Activated CD8-positive, alpha-beta memory T cell treated with anti-CD3 and anti-CD28 coated beads, Interleukin-2, amount 50 U/mL, for 24 hours (primary cell): ENCODE data around the gene CDK3.
A peak's percentile ranks its signal among the peaks of the same experiment; 100 is the strongest.

Experiments used
- DNase-seq: peaks from one replicate; pipeline ENCODE4 v3.0.0-alpha.2; 2020; ENCODE audit errors: extremely low read depth

The CDK3 gene

DNA sequence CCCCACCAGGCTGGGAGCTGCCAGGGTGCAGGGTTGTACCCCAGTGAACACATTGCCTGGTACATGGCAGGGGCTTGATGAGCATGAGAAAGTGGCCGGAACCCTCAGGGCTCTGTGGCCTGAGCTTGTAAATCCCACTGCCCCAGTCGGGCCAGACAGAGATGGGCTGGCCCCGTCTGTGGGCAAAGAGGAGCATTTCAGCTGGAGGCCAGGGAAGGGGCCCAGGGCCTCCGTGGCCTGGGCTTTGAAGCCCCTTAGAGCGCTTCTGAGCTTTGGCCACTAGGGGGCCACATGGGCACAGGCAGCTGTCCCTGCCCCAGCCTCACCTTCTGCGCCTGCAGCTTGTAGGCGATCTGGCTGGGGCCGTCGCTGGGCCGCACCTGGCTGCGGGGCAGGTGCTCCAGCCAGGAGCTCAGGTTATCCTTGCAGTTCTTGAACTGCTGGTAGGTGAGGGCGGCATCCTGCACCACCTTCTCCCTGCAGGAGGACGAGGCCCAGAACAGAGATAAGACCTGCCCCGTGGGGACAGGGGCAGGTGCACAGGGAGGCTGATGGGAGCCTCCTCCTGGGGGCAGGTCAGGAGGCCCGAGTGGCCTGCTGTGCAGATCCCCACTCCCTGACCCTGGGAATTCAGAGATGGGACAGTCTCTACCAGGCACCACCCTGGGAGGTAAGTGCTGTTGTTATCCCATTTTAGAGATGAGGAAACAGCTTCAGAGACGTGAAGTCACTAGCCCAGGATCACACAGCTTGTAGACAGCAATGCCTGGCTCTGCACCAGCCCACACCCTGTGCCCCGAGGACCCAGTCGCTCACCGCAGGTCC is 13.7 kb downstream of the CDK3 start:
- peak; percentile 44 for DNase-seq

DNA sequence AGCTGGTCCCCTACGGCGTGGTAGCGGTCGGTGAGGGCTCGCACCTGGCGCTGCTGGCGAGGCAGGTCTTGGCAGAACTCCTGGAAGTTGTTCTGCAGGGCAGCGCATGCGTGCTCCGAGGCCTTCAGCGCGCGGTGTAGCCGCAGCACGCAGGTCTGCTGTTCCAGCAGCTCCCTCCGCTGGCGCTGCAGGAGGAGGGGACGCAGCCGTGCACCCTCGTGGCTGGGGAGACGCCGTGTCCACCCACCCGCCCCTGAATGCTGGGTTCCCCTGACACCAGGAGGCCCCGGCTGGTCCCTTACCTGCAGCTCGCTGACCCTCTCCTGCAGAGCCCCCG is 14.2 kb downstream of the CDK3 start:
- no peak for DNase-seq

DNA sequence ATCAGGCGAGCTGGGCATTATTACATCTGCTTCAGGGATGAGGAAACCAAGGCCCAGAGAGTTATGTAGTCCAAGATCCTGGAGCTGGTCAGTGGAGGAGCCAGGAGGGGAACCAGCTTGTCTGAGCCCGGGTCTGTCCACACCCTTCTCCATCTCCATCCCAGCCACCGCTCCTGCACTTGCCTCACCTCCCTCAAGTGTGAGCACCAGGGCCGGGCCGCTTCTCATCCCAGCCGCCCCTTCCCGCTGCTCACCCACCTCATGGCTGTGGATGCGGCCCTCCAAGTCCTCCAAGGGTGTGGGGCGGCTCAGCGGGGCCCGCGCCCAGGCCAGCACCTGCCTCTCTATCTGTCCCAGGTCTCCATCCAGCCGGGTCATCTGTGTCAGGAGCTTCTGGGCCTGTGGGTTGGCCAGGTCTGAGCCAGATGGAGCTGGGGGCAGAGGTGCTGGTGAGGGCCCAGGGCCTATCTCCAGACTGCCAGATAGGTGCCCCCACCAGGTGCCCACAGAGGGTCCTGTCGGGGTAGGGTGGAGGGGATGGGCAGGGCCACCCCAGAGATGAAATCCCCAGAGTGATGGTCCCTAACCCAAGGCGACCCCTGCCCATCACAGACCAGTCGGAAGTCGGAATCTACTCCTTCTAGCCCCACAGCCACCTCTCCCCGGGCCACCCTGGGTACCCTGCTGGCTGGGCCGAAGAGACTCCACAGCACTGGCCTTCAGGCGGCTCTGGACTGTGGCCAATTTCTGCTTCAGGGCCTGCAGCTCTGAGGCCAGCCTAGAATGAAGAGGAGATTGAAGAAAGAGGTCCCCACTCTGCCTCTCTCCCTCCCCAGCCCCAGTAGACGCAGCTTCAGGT is 17.1 kb downstream of the CDK3 start:
- no peak for DNase-seq

DNA sequence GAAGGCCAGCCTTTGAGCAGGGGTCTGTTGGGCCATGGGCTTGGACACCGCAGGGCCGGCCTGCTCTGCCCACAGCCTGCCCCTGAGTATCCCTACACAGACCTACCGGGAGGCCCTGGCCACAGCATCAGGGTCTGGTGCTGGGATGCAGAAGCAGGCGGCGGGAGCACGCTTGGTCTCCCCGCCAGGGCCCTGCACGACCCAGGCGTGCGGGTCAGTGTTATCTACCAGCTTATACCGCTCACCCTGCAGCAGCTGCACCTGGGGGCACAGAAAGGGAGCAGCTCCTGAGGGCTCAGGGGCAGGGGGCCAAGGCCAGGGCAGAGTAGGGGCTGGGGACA is 17.7 kb downstream of the CDK3 start:
- no peak for DNase-seq

DNA sequence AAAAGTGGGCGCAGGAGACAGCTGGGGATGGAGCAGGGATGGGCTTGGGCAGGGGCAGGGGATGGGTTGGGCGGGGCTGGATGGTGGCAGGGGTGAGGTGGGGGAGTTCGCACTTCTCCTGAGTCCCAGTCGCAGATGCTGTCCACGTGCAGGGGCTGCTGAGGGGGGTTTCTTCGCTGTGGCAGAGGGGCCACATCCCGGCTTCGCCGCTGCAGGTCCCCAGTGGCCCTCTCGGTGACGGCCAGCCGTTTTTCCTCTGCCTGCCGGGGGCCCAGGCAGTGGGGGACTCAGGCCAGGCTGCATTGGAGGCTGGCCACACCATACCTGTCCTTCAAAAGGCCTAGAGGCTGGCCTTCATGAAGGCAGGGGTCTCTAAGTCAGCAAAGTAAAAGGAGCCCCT is 18.1 kb downstream of the CDK3 start:
- no peak for DNase-seq

DNA sequence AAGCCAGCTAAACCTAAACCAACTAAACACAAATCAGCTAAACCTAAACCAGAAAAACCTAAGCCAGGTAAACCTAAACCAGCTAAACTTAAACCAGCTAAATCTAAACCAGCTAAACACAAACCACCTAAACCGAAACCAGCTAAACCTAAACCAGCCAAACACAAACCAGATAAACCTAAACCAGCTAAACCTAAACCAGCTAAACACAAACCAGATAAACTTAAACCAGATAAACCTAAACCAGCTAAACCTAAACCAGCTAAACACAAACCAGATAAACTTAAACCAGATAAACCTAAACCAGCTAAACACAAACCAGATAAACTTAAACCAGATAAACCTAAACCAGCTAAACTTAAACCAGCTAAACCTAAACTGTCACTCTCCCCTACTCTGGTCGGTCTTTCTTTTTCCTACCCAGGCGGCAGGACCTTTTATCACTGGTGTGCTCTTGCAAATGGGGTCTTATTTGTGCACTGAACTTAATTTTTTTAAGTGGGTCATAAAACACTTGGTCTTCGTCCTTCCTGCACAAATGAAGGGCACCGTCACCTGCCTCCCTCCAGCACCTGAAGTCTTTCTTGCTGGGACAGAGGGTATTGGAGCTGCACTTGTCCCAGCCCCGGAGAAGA is 19.3 kb downstream of the CDK3 start:
- no peak for DNase-seq

DNA sequence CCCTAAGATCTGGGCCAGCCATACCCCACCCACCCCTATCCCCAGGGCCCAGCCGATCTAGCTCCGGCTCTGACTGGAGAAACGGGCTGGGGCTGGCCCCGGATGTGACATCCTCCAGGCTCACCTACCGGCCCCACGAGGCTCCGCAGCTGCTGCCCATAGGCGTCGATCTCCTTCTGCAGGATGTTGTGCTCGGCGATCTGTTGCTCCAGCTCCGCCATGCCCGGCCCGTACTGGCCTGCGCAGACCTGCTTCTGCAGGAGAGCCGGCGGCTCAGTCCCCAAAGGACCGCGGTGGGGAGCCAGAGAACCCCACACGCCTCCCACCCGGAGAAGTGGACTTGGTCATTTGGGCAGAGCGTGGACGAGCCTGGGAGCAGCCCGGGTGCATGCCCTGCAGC is 21.6 kb downstream of the CDK3 start:
- DNase-seq = no peak

DNA sequence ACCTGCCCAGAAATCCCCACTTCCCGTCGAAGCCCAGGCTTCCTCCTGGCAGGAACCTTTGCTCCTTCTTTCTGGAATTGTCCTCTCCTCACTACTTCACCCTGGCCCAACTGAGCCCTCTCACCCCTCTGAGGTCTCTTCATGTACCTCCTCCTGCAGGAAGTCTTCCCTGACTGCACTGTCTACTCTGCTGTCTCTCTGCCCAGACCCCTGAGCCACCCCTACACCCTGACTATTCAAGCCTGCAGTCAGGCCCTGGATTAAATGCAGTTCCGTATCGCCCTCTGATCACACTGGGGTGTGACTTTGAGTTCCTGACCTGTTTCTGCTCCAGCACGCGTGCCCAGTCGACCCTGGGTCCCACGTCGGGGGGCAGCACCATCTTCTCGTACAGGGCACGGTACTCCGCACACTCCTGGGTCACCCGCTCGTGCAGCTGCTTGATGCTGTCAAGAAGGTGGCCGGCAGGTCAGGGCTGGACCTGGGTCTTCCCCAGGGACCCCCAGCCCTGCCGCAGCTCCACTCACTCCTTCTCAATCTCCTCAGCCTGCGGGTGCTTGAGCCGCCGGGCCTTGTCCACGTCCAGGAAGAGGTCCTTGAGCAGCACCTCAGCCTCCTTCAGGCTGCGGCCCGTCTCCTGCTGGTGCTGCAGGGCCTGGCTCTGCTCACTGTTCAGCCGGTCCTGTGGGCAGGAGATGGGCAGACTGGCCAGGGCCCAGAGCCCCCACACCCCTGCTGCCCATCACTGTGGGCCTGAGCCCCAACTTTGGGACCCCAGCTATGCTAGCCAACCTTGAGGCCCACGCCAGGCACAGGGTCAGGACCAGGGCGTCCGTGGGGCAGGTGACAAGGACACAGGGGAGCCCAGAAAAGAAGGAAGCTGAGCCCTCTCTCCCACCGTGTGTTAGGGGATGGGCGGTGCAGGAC is 22.6 kb downstream of the CDK3 start:
- no peak for DNase-seq

DNA sequence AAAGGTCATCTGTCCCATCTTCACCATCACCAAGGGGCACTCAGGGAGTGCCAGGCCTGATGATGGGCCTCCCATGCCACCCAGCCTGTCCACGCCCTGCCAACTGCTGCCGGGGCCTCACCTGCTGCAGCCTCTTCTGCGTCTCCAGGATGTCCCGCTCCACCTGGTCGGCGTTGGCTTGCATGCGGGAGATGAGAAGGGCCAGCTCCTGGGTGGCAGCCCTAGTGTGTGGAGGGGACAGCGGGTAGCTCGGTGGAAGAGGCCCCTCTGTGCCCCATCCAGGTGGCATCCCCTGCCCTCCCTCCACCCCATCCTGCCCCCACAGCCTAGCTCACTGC is 23.2 kb downstream of the CDK3 start:
- no peak for DNase-seq

DNA sequence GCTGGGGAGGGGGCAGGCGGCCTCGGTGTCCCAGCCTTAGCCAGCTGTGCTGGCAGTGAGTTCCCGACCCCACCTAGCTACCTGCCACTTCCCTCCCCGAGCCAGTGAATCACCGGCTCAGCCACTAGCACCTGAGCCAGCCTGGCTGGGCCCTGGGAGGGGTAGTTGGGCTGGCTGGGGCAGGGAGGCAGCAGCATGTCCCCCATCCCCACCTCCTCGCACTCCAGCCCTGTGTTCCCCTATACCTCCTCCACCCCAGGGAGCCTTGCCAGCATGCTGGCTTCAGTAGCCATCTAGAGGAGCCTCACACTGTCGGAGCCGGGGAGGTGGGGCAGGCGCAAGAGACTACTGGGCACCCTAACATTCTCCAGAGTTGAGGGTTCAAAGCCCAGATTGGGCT is 23.7 kb downstream of the CDK3 start:
- no peak for DNase-seq

DNA sequence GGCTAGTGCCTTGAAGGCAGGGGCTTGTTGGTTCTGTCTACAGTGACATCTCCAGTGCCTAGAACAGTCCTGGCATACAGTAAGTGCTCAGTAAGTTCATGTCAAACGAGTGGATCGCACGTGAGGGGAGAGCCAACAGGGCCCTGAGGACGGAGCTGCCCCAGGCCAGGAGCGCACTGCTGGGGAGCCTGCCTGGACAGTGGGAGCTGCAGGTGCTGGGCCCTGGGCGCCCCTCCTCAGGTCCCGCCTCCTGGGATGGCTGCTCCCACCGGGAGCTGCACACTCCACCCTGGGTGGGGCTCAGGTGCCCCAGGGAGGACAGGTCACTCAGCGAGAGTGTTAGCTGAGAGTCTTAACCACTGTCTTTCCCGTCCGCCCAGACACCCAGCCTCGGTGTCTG is 24.6 kb downstream of the CDK3 start:
- no peak for DNase-seq

DNA sequence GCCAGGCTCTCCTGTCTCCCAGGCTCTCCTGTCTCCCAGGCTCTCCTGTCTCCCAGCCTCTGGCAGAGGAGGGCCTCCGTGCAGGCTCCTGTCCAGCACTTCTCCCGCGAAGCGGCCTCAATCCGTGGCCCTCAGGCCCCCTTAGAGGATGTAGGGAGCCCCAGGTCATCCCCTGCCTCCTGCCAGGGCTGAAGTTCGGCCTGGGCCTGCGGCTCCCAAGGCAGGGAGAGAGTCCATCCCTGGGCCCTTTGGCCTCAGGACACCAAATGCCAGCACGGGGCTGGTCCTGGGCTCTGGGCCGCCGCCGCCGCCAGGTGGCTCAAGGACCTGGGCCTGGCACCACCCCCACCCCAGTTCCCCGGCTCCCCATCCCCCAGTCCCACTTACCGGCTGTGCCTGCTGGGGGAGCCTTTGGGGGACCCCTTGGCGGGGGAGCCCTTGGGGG is 26.1 kb downstream of the CDK3 start:
- DNase-seq = no peak

DNA sequence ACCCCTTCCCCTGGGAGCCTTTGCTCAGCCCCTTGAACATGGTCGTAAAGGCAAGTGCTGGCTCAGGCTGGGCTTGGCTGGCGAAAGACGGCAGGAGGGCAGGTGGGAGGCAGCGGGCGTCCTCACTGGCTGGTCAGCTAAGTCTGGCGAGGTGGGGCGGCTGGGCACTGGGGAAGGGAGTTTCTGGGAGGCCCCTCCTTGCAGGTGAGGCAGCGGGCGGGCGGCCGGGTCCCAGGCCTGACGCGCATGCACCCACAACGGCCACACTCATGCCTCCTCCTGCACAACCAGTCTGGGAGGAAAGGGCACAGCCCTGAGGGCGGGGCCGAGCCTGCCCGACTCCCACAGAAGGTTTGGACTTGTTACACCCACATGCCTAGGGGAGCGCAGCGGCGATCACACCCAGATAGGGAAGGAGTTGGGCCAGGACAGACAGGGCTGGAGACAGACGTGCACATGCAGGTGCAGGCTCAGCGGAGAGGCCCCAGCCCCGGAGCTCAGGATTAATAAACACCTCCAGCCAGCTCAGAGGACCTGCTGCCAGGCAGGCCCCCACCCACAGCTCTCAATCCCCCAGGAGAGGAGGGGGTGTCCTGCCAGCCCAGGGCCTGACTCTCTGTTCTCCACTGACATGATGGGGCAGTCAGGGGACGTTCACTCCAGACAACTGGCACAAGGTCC is 26.6 kb downstream of the CDK3 start, which contains the start of gene EVPL:
TSS of gene EVPL (minus strand) at position 148 of the 681 bp plus-strand sequence. CDS start at position 40, 108 bp downstream.
- DNase-seq = no peak

DNA sequence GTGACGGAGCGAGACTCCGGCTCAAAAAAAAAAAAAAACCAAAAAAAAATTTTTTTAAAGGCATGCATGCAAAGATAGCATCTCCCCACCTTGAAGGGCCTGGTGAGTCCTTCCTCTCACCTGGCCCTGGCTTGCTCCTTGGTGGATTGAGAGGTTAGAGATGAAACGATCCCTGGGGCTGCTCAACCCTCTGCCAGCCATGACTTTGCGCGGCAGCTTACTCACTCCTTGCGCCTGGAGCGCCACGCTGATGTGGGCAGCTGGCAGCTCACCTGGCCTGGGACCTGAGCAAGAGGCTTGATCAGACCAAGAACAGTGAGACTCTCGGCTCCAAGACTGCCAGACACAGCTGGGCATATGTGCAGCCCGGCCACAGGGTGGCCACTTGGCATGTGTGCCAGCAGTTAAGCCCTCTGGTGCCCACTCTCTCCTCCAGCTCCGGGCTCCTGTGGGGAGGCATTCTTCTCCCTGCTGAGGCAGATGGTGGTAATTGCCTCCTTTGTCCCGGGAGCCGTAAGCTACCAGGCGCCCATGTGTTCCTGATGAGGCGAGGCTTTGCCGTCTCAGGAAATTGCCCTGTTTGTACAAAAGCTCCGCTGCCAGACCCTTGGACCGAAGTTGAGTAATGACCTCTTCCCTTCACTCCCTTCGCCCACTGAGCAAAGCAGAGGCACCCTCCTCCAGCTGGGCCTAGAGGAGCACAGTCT is 31.6 kb downstream of the CDK3 start:
- DNase-seq = no peak

DNA sequence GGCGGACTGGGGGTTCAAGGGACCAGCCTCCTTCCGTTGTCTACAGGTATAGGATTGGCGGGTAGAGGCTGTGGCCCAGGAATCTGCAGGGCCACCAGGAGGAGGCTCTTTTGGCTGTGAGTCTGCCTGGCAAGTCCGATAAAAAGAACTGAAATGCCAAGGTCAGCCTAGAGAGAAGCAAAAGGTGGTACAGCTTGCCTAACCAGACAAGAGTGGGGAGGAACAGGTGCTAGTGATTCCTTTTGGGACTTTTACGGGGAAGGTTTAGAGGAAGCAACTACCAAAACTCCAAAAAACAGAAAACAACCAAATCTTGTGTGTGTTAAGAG is 32.1 kb downstream of the CDK3 start:
- DNase-seq = no peak

DNA sequence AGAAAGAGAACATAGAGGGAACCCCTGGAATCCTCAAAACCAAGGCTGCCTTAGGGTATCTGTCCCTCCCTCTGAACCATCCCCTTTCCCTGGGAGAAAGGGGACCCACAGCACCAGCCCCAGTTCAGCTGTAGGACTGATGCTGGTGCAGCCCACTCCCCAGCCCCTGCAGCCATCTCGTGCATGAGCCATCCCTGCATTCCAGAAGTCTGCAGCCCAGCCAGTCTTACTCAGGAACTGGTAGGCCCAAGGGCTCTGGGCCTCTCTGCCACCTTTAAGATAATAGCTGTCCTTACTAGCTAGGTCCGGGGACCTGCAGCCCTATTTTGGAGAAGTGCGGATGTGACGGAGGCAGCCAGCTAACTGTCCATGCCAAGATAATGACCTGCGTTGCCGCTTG is 32.5 kb downstream of the CDK3 start:
- no peak for DNase-seq

DNA sequence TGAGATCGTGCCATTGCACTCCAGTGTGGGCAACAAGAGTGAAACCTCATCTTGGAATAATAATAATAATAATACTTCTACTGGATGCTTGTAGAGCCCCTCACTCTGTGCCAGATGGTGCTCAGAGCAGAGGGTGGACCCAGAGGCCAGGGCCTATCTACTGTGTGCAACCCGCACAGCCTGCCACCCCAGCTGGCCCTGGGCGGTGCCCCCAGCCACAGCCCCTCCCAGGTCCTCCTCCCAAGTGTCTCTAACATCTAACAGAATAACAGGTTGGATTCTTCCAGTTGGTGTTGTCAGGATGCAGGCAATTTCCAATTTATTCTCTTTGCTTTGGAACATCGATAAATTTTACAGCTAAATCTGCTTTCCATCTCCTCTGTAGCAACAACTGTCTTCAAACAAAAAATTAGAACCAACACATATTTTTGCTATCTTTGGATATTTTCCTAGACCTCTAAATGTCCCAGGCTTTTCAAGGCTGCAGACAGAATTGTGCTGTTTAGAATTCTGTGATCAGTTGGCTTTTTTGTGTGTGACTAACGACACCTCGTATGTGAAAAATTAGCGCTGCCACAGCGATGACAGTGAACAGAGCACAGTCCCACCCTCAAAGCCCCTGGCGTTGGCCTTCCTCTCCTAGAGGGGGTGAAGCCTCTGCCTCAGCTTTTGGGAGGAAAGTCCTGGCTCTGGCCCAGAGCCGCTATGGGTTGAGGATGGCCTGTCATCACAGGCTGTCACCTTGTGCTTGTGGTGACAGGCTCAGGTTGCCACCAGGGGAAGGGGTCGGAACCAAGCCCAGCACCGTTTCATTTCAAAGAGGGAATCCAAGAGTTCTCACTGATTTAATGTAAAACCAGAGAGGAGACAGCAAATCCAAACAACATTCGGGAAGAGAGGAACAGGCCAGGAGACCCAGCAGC is 34.0 kb downstream of the CDK3 start:
- no peak for DNase-seq

DNA sequence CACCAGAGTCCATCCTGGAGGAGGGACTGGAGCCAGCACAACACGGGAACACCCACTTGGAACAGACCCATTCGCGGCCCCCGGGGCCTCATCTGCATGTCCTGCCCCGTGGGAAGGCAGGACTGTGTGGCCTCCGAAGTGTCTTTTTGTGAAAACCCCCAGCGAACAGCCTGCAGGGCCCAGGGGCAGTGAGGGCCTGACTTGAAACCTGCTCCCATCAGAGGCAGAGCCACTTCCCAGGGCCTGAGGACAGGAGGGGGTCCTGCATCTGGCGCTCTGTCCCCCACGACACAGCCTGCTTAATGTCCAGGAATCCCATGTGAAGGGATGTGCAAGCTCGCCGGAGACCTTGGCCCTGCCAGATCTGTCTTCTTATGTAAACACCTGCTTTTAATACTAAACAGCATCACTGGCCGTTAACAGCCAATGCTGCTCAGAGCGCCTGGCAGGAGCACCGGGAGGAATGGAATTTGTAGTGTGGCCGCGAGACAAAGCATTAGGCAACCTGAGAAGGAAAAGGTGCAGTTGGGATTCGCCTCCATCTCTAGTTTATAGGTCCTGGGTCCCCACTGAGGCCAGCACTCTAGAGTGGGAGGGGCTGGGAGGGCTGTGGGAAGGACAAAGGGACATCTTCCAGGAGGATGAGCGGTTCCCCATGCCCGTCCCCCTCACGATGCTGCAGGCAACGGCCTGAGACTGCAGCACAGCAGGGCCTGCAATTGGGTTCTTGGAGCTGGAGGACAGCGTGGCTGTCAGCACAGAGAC is 36.0 kb downstream of the CDK3 start:
- no peak for DNase-seq

DNA sequence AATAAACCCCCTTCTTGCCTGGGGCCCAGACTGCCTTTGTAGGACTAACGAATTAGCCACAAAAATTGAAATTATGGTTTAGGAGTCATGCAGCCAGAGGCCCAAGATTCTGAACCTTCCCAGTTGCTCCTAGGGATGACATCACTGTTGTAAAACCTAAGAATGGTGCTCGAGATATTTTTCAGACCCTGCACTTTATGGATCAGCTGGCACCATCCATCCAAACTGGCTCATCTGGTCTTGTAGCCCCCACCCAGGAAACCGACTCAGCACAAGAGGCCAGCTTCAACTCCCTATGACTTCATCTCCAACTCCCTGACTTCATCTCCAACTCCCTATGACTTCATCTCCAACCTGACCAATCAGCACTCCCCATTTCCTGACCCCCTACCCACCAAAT is 37.4 kb downstream of the CDK3 start:
- no peak for DNase-seq
